Endothelial cell of hepatic sinusoid (primary cell): ENCODE measurements around the gene FMO5.
"Not testable (repeated sequence)": the region's sequence is repeated elsewhere in the genome, so short reads cannot be mapped to it uniquely, and the experiment has no call there.

ENCODE experiments used
- in situ Hi-C: cut with HindIII; loops from 2 replicates; pipeline ENCODE4 v1.10.0; 2017; ENCODE audit warnings: low sequenced_read_pairs

Gene FMO5

DNA sequence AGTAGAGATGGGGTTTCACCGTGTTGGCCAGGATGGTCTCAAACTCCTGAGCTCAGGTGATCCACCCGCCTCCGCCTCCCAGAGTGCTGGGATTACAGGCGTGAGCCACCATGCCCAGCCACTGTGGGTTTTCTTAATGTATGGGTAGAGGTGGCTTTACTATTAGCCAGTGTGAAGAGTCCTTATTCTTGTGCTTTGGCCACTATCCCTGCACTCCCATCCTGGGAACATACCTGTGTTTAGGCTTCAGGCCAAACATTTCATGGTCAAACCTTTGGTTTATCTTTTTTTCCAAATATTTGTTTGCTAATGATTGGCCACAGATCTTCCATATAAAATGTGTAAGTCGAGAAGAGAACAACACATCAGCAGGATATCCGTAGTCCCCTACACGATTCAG, 16.5 kb downstream of the FMO5 start:
- in situ Hi-C loops, result no loop called here

DNA sequence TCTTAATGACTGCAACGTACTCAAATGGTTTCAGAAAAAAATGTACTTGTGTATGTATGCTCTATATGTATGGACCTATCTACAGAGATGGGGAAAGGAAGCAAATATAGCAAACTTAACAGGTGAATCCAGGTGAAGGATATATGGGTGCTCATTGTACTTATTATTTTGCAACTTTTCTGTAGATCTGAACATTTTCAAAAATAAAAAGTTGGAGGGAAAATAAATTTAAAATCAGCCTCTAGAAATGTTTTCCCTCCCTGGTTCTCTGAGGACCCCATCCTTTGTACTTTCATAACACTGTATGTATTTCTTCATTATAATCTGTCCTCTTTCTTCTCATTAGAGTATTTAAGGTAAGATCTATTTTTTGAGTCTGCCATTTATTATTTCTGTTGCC, 17.9 kb downstream of the FMO5 start:
- in situ Hi-C loops, result no loop called here

- in situ Hi-C loops, result no loop called here
Observed at GRCh38 chr1:147204080-147204479, 21.1 kb downstream of the FMO5 start.

GRCh38 chr1:147202576-147202975, 22.6 kb downstream of the FMO5 start:
- in situ Hi-C loops, result no loop called here

GRCh38 chr1:147201786-147202185, 23.4 kb downstream of the FMO5 start:
- in situ Hi-C loops, result no loop called here

DNA sequence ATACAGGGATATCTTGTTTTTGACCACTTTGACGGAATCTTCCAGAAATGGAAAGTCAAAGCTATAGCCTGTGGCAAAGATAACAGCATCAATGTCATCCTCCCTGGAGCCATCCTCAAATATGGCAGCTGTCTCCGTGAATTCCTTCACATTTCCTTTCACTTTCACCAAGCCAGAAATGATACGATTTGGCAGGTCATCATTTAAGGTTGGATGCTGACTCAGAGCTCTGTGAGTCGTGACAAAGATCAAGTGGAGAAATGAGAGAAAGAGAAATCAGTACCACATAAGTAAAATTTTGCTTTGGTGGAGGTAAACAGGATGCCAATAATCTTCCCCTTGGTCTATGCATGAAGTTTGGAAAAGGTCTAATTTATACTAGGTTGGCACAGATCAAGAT, 23.9 kb downstream of the FMO5 start:
- in situ Hi-C loops, result no loop called here

DNA sequence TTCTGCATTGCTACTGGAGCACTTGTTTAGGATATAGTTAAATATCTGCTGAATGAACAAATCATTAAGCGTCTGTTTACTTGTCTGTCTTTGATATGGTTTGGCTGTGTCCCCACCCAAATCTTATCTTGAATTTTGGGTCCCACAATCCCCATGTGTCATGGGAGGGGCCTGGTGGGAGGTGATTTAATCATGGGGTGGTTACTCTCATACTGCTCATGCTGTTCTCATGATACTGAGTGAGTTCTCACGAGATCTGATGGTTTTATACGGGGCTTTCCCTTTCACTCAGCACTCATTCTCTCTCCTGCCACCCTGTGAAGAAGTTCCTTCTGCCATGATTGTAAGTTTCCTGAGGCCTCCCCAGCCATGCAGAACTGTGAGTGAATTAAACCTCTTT, 27.8 kb downstream of the FMO5 start:
- in situ Hi-C loops, result not testable (repeated sequence)

DNA sequence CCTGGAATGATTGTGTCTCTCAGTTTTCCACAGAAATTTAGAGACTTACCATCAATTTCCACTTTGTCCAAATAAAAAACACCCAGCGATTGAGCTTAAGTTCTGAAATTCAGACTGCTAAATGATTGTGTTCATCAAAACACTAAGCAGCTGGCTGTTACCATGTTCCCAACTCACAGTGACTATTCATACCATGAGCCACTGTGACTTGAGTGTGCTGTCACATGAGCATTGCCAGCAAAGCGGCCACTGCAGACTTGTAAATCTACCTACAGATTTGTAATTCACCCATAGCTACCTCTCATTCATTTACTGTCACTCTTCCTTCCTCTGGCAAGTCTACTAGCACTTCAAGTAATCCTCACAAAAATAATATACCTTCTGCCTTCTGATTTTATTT, 35.6 kb downstream of the FMO5 start:
- in situ Hi-C loops, result no loop called here

- in situ Hi-C loops, result no loop called here
Observed at GRCh38 chr1:147185432-147185831, 39.7 kb downstream of the FMO5 start.

GRCh38 chr1:147177611-147178380, 47.3 kb downstream of the FMO5 start:
- in situ Hi-C loops, result no loop called here

GRCh38 chr1:147172168-147173016, 52.7 kb downstream of the FMO5 start, which contains the start of gene PRKAB2:
Gene PRKAB2, minus strand, starts transcription at chr1:147172470. Its CDS starts 326 bp downstream, at chr1:147172144.
- in situ Hi-C loops, result no loop called here

- in situ Hi-C loops, result no loop called here
Observed at GRCh38 chr1:147171399-147172167, 53.6 kb downstream of the FMO5 start.

DNA sequence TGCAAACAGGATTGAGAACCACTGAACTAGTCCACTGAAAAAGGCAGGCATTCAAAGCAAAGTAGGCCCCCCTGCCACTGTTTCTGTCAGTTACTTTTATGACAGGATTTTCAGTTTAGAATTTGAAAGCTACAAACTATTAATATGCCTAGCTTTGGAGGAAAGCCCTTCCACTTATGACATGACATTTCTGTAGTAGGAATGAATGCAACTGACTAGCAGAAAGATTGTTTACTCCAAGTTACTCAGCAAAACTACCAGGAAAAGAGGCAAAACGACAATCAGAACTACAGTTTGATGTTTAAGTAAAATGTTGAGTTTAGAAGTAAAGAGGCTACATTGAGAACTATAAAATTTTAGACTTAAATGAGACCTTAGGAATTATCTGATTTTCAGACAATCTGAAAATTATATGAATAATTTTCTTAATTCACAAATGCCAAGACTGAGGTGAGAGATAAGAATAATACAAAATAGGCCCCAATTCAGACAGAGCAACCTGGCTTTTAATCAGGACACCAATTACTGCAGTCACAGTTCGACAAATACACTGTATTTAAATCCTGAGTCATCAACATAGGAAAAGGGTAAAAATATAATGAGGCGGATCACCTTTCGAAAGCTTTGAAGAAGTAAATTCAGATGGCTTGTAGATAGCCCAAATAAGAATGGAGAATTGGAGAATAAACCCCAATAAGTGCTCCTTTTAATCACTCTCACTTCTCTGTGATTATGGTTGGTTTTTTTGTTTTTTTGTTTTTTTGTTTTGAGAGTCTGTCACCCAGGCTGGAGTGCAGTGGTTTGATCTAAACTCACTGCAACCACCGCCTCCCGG, 55.1 kb downstream of the FMO5 start:
- in situ Hi-C loops, result no loop called here

GRCh38 chr1:147169171-147169570, 56.0 kb downstream of the FMO5 start:
- in situ Hi-C loops, result no loop called here

DNA sequence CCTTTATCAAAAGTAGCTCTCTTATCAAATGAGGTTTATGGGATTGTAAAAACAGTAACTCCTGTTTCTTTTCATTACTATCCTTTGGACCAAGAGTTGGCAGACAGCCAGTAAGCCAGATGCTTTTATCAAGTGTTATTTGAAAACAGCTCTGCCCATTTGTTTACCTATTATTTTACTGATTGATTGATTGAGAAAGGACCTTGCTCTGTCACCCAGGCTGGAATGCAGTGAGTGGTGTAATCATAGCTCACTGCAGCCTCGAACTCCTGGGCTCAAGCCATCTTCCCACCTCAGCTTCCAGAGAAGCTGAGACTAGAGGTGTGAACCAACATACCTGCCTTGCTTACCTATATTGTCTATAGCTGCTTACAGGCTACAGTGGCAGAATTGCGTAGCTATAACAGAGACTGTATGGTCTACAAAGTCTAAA, 56.5 kb downstream of the FMO5 start:
- in situ Hi-C loops, result no loop called here

DNA sequence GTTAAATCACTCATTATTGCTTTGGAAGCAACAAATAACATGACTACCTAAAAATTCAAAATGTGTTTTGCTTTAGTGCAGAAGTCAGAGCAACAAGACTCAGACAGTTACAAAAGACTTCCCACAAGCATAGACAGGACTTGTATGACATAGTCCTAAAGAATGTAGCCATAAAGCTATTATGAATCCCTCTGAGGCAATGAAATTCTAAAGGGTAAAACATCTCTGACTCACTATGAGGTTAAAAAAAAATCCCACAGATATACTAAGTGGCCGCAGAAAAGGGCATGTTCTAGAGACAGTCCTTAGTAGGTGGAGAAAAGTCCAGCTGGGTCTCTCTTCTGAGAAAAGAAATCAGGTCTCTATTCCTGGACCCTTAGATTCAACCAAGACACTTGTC, 57.8 kb downstream of the FMO5 start:
- in situ Hi-C loops, result no loop called here

- in situ Hi-C loops, result no loop called here
Observed at GRCh38 chr1:147163019-147163418, 62.1 kb downstream of the FMO5 start.

GRCh38 chr1:147162093-147162492, 63.0 kb downstream of the FMO5 start:
- in situ Hi-C loops, result no loop called here

- in situ Hi-C loops, result not testable (repeated sequence)
Observed at GRCh38 chr1:147157116-147157515, 68.0 kb downstream of the FMO5 start.

DNA sequence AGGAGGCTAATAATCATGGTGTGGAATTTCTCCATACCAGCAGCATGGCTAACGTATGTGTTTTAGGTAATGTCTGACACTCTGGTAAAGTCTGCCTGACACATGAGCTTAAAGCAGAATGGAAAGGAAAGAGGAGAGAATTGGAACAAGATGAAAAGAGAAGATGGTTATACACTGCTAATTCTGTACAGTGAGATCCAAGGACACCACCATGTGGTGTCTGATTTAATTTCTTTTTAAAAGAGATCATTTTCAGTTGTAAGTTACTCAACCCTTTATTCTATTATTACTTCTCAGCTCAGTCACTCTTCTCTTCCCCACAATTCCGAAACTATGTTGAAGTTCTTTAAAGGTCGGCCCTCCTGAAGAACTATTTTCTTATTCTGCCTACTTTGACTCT, 68.5 kb downstream of the FMO5 start:
- in situ Hi-C loops, result no loop called here
